ENCODE measurements around the gene FSD1L.
"Not testable (repeated sequence)": the region's sequence is repeated elsewhere in the genome, so short reads cannot be mapped to it uniquely, and the experiment has no call there.

DNA sequence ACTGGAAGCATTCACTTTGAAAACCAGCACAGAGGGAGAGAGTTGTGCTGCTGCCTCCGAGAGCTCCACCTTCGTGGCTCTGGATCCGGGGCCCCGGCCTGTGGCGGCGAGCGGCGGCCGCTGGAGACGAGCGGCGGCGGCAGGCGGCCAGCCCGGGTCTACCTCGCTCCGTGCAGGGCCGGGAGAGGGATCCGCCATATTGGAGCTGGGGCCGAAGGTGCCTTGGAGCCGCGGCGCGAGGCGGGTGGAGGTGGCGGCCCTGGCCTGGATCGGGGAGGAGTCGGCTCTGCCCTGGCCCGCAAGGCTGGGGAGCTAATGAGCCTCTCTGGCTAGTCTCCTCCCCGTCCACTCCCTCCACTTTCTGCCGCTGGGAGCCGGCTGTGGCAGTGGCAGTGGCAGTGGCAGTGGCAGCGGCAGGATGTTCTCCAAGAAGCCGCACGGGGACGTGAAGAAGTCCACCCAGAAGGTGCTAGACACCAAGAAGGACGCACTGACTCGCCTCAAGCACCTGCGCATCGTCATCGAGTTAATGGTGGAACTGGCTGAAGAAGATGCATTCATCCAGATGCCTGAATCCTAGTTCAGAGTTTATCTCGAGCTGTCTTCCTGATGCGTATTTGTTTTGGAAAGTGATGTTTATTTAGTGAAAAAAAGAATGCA, 72.0 kb downstream of the FSD1L start:
- not testable (repeated sequence) for TF ChIP-seq CTCF (IDR thresholded peaks at IDR 0.05; ENCODE audit: low read depth, low read length); EZH2phosphoT487 (IDR thresholded peaks at IDR 0.05; ENCODE audit: low read depth)

Measured in OCI-LY3 (cell line).